HG03097 (cell line): ENCODE results near the gene ERVW-1.

Experiments used
- ATAC-seq: cut with Tn5 transposase; IDR thresholded peaks from one replicate; pipeline ENCODE4 v1.9.1; 2021; ENCODE audit not compliant: unreplicated experiment, low FRiP score

Gene ERVW-1

GRCh38 chr7:92432299-92432946 is 45.3 kb downstream of the ERVW-1 start:
- no peak for ATAC-seq

DNA sequence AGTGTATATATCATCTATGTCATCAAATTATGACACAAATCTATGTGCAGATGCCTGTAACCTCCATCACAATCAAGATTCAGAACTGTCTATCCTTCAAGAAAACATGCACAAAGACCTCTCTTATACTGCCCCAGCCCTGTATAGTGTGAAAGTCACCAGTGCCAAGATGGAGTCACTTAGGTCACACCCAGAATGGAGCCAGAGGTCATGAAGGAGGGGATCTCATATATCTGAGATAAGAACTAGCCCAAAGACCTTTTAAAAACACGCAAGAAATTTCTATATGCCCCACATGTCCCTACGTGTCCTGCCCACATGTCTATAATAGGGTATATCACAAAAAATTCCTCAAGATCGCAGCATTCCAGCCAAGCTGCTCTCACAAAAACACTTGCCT is 50.6 kb downstream of the ERVW-1 start:
- ATAC-seq, result no peak

GRCh38 chr7:92425311-92425947 is 52.3 kb downstream of the ERVW-1 start:
- no peak for ATAC-seq

GRCh38 chr7:92423710-92424131 is 54.0 kb downstream of the ERVW-1 start:
- ATAC-seq, result no peak

- no peak for ATAC-seq
Measured at GRCh38 chr7:92422926-92423325, 54.8 kb downstream of the ERVW-1 start.

GRCh38 chr7:92421676-92422435 is 55.9 kb downstream of the ERVW-1 start:
- no peak for ATAC-seq
